CD14-positive monocyte (primary cell): Measurements from ENCODE around the gene COL27A1. TPM values are rescaled to one million over a fixed set of nuclear protein-coding genes. Genes with fewer than 3 reads are reported as not detected.
A peak's percentile ranks its signal among the peaks of the same experiment; 100 is the strongest.

Experiments used
- DNase-seq, 3 donors: peaks; one replicate each; pipeline ENCODE4 v3.0.0-alpha.2; 2011 to 2022
- H2AFZ ChIP-seq: 2 replicates; pipeline ENCODE4 v1.6.0; 2012; ENCODE audit warnings: mild to moderate bottlenecking, low read depth, low read length, inconsistent platforms; ENCODE audit not compliant: insufficient read depth, poor library complexity, severe bottlenecking
- H3K27ac ChIP-seq, 2 donors: 1 replicate in 1 of 2; 2 replicates in 1 of 2; pipeline ENCODE4 v1.5.1; 2012 to 2013; ENCODE audit warnings: low read length in 2 of 2, control low read depth in 1 of 2, inconsistent platforms in 1 of 2, low read depth in 1 of 2, mild to moderate bottlenecking in 1 of 2
- H3K27me3 ChIP-seq, 2 donors: one replicate each; pipeline versions ENCODE4 v1.6.0 to v1.6.1; 2011 to 2013; ENCODE audit warnings: low read length in 2 of 2; ENCODE audit not compliant: control insufficient read depth in 2 of 2, insufficient read depth in 2 of 2
- H3K36me3 ChIP-seq, 2 donors: replicated peaks in 1 of 2; 1 replicate in 1 of 2; 2 replicates in 1 of 2; pipeline versions ENCODE4 v1.5.1 to v1.6.1; 2012 to 2013; ENCODE audit warnings: low read length in 2 of 2, control low read depth in 1 of 2, inconsistent platforms in 1 of 2, mild to moderate bottlenecking in 1 of 2; ENCODE audit not compliant: insufficient read depth in 2 of 2, control insufficient read depth in 1 of 2
- H3K4me1 ChIP-seq, 2 donors: 1 replicate in 1 of 2; 2 replicates in 1 of 2; pipeline versions ENCODE4 v1.5.1 to v1.6.1; 2012 to 2013; ENCODE audit warnings: low read length in 2 of 2, control low read depth in 1 of 2, inconsistent platforms in 1 of 2, mild to moderate bottlenecking in 1 of 2, moderate library complexity in 1 of 2; ENCODE audit not compliant: insufficient read depth in 2 of 2, control insufficient read depth in 1 of 2
- H3K4me2 ChIP-seq: replicated peaks from 2 replicates; pipeline ENCODE3; 2012; ENCODE audit warnings: low read length, moderate library complexity, mild to moderate bottlenecking; ENCODE audit not compliant: poor library complexity, severe bottlenecking; ENCODE audit errors: extremely low read depth
- H3K4me3 ChIP-seq, 3 experiments: fragments of 200-600 bp in 1 of 3; sonication (generic) in 1 of 3; replicated peaks in 1 of 3; 1 replicate in 2 of 3; 2 replicates in 1 of 3; pipeline ENCODE4 v1.5.1; 2011 to 2013; ENCODE audit warnings: low read length in 3 of 3, mild to moderate bottlenecking in 3 of 3, control low read depth in 2 of 3, low read depth in 2 of 3, inconsistent platforms in 1 of 3, moderate library complexity in 1 of 3
- H3K79me2 ChIP-seq: 2 replicates; pipeline ENCODE4 v1.6.0; 2012; ENCODE audit warnings: mild to moderate bottlenecking, control low read depth, inconsistent platforms, low read length, moderate library complexity; ENCODE audit not compliant: insufficient read depth
- H3K9ac ChIP-seq: 2 replicates; pipeline ENCODE4 v1.6.0; 2017; ENCODE audit warnings: low read length, mild to moderate bottlenecking; ENCODE audit not compliant: insufficient read depth, poor library complexity, severe bottlenecking
- H3K9me3 ChIP-seq, 2 donors: replicated peaks in 1 of 2; 1 replicate in 1 of 2; 2 replicates in 1 of 2; pipeline versions ENCODE4 v1.5.1 to v1.6.1; 2012 to 2013; ENCODE audit warnings: low read length in 2 of 2, control low read depth in 1 of 2; ENCODE audit not compliant: control insufficient read depth in 1 of 2, insufficient read depth in 1 of 2
- H4K20me1 ChIP-seq: 2 replicates; pipeline ENCODE4 v1.6.0; 2012; ENCODE audit warnings: mild to moderate bottlenecking, low read length, control low read depth, moderate library complexity; ENCODE audit not compliant: insufficient read depth
- H3K27ac Mint-ChIP-seq, 7 donors: one replicate each; pipeline ENCODE4 v1.8.0; 2020; ENCODE audit warnings: mild to moderate bottlenecking in 7 of 7, mixed read lengths in 7 of 7, moderate library complexity in 6 of 7, inconsistent platforms in 2 of 7
- H3K27me3 Mint-ChIP-seq, 3 donors: one replicate each; pipeline ENCODE4 v1.8.0; 2021 to 2022; ENCODE audit warnings: low read depth in 3 of 3, mild to moderate bottlenecking in 3 of 3, mixed read lengths in 3 of 3, moderate library complexity in 3 of 3, inconsistent platforms in 1 of 3
- H3K36me3 Mint-ChIP-seq, 2 donors: one replicate each; pipeline ENCODE4 v1.8.0; 2020; ENCODE audit warnings: mixed read lengths in 2 of 2, inconsistent platforms in 1 of 2, mild to moderate bottlenecking in 1 of 2
- H3K4me1 Mint-ChIP-seq: one replicate; pipeline ENCODE4 v1.8.0; 2020; ENCODE audit warnings: mild to moderate bottlenecking, mixed read lengths
- H3K4me3 Mint-ChIP-seq, 2 donors: one replicate each; pipeline ENCODE4 v1.8.0; 2020; ENCODE audit warnings: mild to moderate bottlenecking in 2 of 2, mixed read lengths in 2 of 2, moderate library complexity in 1 of 2
- H3K9me3 Mint-ChIP-seq, 7 donors: one replicate each; pipeline ENCODE4 v1.8.0; 2020 to 2022; ENCODE audit warnings: mixed read lengths in 7 of 7, mild to moderate bottlenecking in 6 of 7, moderate library complexity in 6 of 7, inconsistent platforms in 2 of 7
- WGBS: methylation state at CpG from one replicate; pipeline ENCODE4 v1.1.5; 2013; ENCODE audit warnings: missing lambda C conversion rate; ENCODE audit not compliant: insufficient coverage; 5-methylcytosine and 5-hydroxymethylcytosine counted together
- intact Hi-C, 2 donors: fragments of 100-400 bp; cut with micrococcal nuclease; formaldehyde crosslinking; loops; one replicate each; pipeline versions ENCODE4 v1.15.0 to v1.15.1; 2023
- polyA plus RNA-seq, 3 donors: library from polyadenylated mRNA; depleted of rRNA in 1 of 3; unstranded in 2 of 3; stranded (reverse) in 1 of 3; fragments of 300-500 nt in 2 of 3; fragments of >200 nt in 1 of 3; fragmentation: Illumina TruSeq in 2 of 3; gene quantifications; 1 replicate in 2 of 3; 2 replicates in 1 of 3; pipeline ENCODE4 v1.2.3, GENCODE V29; 2012 to 2021
- TF ChIP-seq, protein P1 (sequence below): fragments of 200-600 bp; IDR thresholded peaks from one replicate; pipeline ENCODE4 v1.8.0; 2022; ENCODE audit warnings: antibody characterized with exemption, mild to moderate bottlenecking

COL27A1 gene
- polyA plus RNA-seq, 3 donors: 0.03 TPM; not detected in 2

DNA sequence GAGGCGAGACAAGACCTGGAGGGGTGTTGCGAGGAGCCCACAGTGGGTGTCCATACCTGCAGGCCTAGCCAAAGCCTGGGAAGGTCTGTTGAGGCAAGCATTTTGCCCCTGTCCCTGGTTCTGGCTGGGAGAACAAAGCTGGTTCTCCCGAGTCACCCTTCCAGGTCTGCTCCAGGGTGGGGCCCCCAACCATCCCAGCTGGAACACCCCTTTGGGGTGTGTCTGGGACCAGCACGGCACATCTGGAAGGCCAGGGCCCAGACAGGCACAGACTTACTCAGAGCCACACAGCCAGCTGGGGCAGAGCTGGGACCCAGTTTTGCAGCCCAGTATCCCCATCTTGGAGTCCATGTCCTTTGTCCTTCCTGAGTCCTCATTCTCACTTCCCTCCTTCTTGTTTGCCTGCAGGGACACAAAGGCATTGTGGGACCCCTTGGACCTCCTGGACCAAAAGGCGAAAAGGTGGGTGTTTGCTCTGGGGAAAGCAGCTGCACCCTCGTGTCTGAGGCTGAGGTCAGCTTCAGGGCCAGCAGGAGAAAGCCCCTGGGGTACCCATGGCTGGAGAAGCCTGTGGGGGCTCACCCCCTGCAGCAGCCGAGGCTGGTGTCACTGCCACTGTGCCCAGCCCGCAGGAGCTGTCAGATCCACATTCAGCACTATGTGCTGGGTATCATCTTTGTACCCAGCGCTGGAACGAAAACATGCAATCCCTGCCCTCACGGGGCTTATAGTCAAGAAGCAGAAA lies 129.2 kb downstream of the COL27A1 start:
- peaks cover 8 to 9% (median 8%) of the 10 kb centered on the region in 3 donors for H3K27me3 Mint-ChIP-seq
- WGBS: 96% methylated on average over 11 of the region's 11 CpGs
- Histone ChIP-seq H3K4me3 (no peak overlapping the region), H3K79me2 (no peaks in the 10 kb centered on the region), H4K20me1 (no peaks in the 10 kb centered on the region), H2AFZ (no peak overlapping the region), H3K4me2 (no peak overlapping the region), H3K9me3 (no peaks in the 10 kb centered on the region), H3K27me3 (no peaks in the 10 kb centered on the region), H3K9ac (no peak overlapping the region), H3K27ac (no peak overlapping the region), H3K36me3 (no peaks in the 10 kb centered on the region), H3K4me1 (peaks cover 4% of the 10 kb centered on the region in 2 donors)
- peak overlapping the region in 1 of 7 donors; percentile 41 for H3K27ac Mint-ChIP-seq
- peaks cover 0 to 3% (median 0%) of the 10 kb centered on the region in 7 donors for H3K9me3 Mint-ChIP-seq
- H3K4me1 Mint-ChIP-seq: peaks cover 5% of the 10 kb centered on the region
- intact Hi-C loops: no loop called here
- TF ChIP-seq, protein P1, sequence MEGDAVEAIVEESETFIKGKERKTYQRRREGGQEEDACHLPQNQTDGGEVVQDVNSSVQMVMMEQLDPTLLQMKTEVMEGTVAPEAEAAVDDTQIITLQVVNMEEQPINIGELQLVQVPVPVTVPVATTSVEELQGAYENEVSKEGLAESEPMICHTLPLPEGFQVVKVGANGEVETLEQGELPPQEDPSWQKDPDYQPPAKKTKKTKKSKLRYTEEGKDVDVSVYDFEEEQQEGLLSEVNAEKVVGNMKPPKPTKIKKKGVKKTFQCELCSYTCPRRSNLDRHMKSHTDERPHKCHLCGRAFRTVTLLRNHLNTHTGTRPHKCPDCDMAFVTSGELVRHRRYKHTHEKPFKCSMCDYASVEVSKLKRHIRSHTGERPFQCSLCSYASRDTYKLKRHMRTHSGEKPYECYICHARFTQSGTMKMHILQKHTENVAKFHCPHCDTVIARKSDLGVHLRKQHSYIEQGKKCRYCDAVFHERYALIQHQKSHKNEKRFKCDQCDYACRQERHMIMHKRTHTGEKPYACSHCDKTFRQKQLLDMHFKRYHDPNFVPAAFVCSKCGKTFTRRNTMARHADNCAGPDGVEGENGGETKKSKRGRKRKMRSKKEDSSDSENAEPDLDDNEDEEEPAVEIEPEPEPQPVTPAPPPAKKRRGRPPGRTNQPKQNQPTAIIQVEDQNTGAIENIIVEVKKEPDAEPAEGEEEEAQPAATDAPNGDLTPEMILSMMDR: no peak
- no peak overlapping the region for H3K4me3 Mint-ChIP-seq
- no peak for DNase-seq
- H3K36me3 Mint-ChIP-seq: no peaks in the 10 kb centered on the region

DNA sequence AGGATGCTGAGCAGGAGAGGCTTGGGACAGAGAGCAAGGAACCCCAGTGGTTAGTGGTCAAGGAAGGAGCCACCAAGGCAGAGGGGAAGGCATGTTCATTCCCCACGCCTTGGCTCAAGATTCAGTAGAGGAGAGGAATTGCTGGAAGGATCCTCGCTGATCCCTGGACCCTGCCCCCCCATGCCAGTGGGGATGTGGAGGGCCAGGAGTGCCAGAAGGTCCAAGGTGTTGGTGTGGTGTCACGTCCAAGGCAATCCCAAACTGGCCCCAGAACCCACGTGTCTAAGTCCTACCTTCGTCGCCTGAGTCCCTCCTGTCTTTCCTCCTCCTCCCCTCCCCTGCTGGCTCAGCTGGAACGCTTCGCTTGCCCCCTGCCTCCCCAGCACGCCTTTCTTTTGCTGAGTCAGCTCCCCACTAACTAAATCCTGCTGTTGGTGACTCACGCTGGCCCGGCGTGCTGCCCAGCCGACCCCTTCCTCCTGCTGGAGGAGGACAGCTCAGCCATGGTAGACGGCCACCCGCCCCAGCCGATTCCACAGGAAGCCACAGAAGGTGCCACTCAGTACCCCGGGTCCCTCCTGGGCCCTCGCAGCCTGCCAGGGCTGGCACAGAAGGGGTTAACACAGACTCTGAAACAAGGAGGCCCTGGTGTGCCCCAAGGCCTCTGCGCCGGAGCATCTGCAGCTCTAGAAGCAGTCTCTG lies 130.0 kb downstream of the COL27A1 start:
- H4K20me1 ChIP-seq: no peaks in the 10 kb centered on the region
- no peak overlapping the region for H3K4me3 Mint-ChIP-seq
- no peaks in the 10 kb centered on the region for H3K36me3 ChIP-seq
- no peak overlapping the region for H2AFZ ChIP-seq
- no peak overlapping the region for H3K9ac ChIP-seq
- 32% methylated on average over 19 of the region's 20 CpGs for WGBS
- H3K27me3 Mint-ChIP-seq: peaks cover 8 to 9% (median 8%) of the 10 kb centered on the region in 3 donors
- no peaks in the 10 kb centered on the region for H3K79me2 ChIP-seq
- H3K27me3 ChIP-seq: no peaks in the 10 kb centered on the region
- peaks cover 5% of the 10 kb centered on the region for H3K4me1 Mint-ChIP-seq
- no peaks in the 10 kb centered on the region for H3K9me3 ChIP-seq
- DNase-seq: peak in 1 of 3 donors; percentile 27
- peaks cover 0 to 3% (median 0%) of the 10 kb centered on the region in 7 donors for H3K9me3 Mint-ChIP-seq
- TF ChIP-seq, protein P1: no peak
- H3K27ac Mint-ChIP-seq: no peak overlapping the region
- intact Hi-C loops: no loop called here
- H3K4me3 ChIP-seq: no peak overlapping the region
- no peak overlapping the region for H3K4me2 ChIP-seq
- no peaks in the 10 kb centered on the region for H3K36me3 Mint-ChIP-seq
- peaks cover 4% of the 10 kb centered on the region in 2 donors for H3K4me1 ChIP-seq
- no peak overlapping the region for H3K27ac ChIP-seq
